OCI-LY1 (cell line): ENCODE measurements around the gene PRG3.
A peak's percentile ranks its signal among the peaks of the same experiment; 100 is the strongest.

Experiments
- H2AFZ ChIP-seq: fragments of 200-600 bp; sonication (generic), shearing (Covaris generic); 2 replicates; pipeline ENCODE4 v1.6.0; 2014; ENCODE audit warnings: antibody characterized with exemption, mild to moderate bottlenecking, low read length
- H3F3A ChIP-seq: fragments of 200-600 bp; sonication (generic), shearing (Covaris generic); 2 replicates; pipeline ENCODE4 v1.6.0; 2014; ENCODE audit warnings: mild to moderate bottlenecking, antibody characterized with exemption, low read length, moderate library complexity; ENCODE audit not compliant: insufficient read depth
- H3K27ac ChIP-seq: fragments of 200-600 bp; sonication (generic); 2 replicates; pipeline ENCODE4 v1.5.1; 2014; ENCODE audit warnings: low read length, mixed run types, mild to moderate bottlenecking, low read depth; ENCODE audit not compliant: poor library complexity, severe bottlenecking
- H3K27me3 ChIP-seq: fragments of 200-600 bp; sonication (generic); 2 replicates; pipeline ENCODE4 v1.6.0; 2014; ENCODE audit warnings: antibody characterized with exemption, mild to moderate bottlenecking, low read length, moderate library complexity; ENCODE audit not compliant: insufficient read depth
- H3K36me3 ChIP-seq: fragments of 200-600 bp; sonication (generic); 2 replicates; pipeline ENCODE4 v1.6.1; 2014; ENCODE audit warnings: mild to moderate bottlenecking, antibody characterized with exemption, low read length, moderate library complexity, mixed read lengths; ENCODE audit not compliant: insufficient read depth
- H3K4me1 ChIP-seq: fragments of 200-600 bp; sonication (generic); 2 replicates; pipeline ENCODE4 v1.5.1; 2014; ENCODE audit warnings: mild to moderate bottlenecking, low read length, moderate library complexity; ENCODE audit not compliant: insufficient read depth, severe bottlenecking
- H3K4me2 ChIP-seq: fragments of 200-600 bp; sonication (generic), shearing (Covaris generic); 2 replicates; pipeline ENCODE4 v1.6.1; 2014; ENCODE audit warnings: low read length
- H3K4me3 ChIP-seq: fragments of 200-600 bp; sonication (generic); 2 replicates; pipeline ENCODE4 v1.5.1; 2014; ENCODE audit warnings: low read length, low read depth, mild to moderate bottlenecking, mixed read lengths; ENCODE audit not compliant: poor library complexity, severe bottlenecking
- H3K79me2 ChIP-seq: fragments of 200-600 bp; shearing (Covaris generic); 2 replicates; pipeline ENCODE4 v1.6.1; 2016; ENCODE audit warnings: mixed run types, low read length, mixed read lengths; ENCODE audit not compliant: insufficient read depth
- H3K9ac ChIP-seq: fragments of 200-600 bp; sonication (generic), shearing (Covaris generic); 2 replicates; pipeline ENCODE4 v1.6.1; 2014; ENCODE audit warnings: mild to moderate bottlenecking, low read length, mixed read lengths
- H3K9me2 ChIP-seq: fragments of 200-600 bp; sonication (generic), shearing (Covaris generic); 2 replicates; pipeline ENCODE4 v1.6.1; 2014; ENCODE audit warnings: low read depth, mild to moderate bottlenecking, low read length, mixed read lengths
- H3K9me3 ChIP-seq: fragments of 200-600 bp; shearing (Covaris generic); 2 replicates; pipeline ENCODE4 v1.6.1; 2014; ENCODE audit warnings: low read length, mixed read lengths
- H4K20me1 ChIP-seq: fragments of 200-600 bp; sonication (generic), shearing (Covaris generic); 2 replicates; pipeline ENCODE4 v1.6.0; 2016; ENCODE audit warnings: mild to moderate bottlenecking, low read length; ENCODE audit not compliant: insufficient read depth
- EZH2 ChIP-seq: fragments of 200-600 bp; sonication (generic), shearing (Covaris generic); IDR thresholded peaks from 2 replicates; pipeline ENCODE4 v1.8.0; 2017; ENCODE audit warnings: borderline replicate concordance, mixed run types, mild to moderate bottlenecking, antibody characterized with exemption, low read length, moderate library complexity, mixed read lengths
- TF ChIP-seq, protein P1 (sequence below): fragments of 200-600 bp; sonication (generic), shearing (Covaris generic); IDR thresholded peaks from 2 replicates; pipeline ENCODE4 v1.5.1; 2017; ENCODE audit warnings: mild to moderate bottlenecking, antibody characterized with exemption, low read length, moderate library complexity, mixed read lengths

PRG3 gene

DNA sequence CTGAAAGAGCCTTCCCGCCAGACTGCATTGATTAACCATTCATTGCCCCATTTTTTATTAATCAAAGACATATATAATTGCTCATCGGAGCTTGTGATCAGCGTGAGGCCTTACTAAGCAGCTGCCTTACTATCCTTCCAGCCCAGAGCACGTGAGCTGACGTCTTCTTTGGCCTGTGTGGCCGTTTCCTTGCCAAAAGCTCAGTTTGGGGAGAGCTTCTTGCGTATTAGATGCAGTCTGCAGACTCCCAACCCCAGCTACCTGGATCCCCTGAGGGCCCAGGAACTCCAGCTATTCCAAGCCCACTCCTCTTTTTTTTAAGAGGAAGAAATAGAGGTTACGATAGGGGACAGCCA is 46.8 kb upstream of the PRG3 start:
- Histone ChIP-seq H3K9me3 (no peaks in the 10 kb centered on the region), H3K4me1 (peaks cover 37% of the 10 kb centered on the region), H3K36me3 (peaks cover 35% of the 10 kb centered on the region), H3K4me2 (no peak overlapping the region), H3F3A (no peaks in the 10 kb centered on the region), H3K27ac (no peak overlapping the region), H4K20me1 (no peaks in the 10 kb centered on the region), H3K27me3 (no peaks in the 10 kb centered on the region), H3K9me2 (no peaks in the 10 kb centered on the region), H3K79me2 (peaks cover 13% of the 10 kb centered on the region), H3K9ac (no peak overlapping the region; the same call in 1 of the 2 replicates), H2AFZ (no peak overlapping the region), H3K4me3 (no peak overlapping the region)
- no peak for TF ChIP-seq EZH2
- TF ChIP-seq, protein P1, sequence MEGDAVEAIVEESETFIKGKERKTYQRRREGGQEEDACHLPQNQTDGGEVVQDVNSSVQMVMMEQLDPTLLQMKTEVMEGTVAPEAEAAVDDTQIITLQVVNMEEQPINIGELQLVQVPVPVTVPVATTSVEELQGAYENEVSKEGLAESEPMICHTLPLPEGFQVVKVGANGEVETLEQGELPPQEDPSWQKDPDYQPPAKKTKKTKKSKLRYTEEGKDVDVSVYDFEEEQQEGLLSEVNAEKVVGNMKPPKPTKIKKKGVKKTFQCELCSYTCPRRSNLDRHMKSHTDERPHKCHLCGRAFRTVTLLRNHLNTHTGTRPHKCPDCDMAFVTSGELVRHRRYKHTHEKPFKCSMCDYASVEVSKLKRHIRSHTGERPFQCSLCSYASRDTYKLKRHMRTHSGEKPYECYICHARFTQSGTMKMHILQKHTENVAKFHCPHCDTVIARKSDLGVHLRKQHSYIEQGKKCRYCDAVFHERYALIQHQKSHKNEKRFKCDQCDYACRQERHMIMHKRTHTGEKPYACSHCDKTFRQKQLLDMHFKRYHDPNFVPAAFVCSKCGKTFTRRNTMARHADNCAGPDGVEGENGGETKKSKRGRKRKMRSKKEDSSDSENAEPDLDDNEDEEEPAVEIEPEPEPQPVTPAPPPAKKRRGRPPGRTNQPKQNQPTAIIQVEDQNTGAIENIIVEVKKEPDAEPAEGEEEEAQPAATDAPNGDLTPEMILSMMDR: no peak

DNA sequence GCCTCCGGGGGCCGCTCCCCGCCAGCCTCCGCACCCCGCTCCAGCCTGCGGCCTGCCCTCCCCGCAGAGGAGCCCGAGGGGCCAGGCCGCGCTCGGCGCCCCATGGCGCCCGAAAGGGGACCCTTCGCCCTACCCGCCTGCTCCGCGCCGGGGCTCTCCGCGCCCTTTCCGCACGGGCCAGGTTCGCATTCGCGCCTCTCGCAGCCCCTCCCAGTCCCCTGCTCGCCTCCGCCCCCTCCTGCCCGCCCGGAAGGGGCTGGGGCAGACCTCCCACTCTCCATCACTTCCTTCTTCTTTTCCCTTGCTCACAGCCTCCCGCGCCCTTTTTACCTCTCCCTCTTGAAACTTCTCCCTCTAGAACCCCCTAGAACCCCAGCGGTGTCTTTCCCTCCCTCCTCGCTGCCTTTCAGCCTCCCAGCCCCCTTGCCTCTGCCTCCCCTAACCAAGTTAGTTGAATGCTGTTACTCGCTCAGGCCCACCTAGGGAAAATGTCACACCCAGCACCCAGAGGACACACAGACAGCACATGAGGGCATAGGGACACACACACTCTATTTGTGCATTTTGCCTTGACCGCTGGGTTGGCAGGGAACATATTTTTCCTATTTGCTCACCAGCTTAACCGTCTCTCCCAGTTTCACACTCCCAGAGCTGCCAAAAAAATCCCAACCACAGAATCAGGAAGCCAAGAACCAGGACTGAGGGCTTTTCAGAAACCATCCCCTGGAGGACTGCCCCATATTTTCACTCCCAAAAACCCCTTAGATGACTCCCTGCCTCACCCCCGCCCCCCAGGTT is 46.2 kb upstream of the PRG3 start, which contains the start of gene SLC43A3:
TSS of gene SLC43A3 (minus strand) at position 193 of the 798 bp plus-strand sequence. CDS start 949 bp downstream, outside the sequence.
- no peaks in the 10 kb centered on the region for H3K9me2 ChIP-seq
- no peaks in the 10 kb centered on the region for H4K20me1 ChIP-seq
- peak within 1 kb of the TSS; percentile 79 for H3K4me2 ChIP-seq
- H3K9ac ChIP-seq: peak within 1 kb of the TSS; percentile 94
- H3K4me1 ChIP-seq: peaks cover 37% of the 10 kb centered on the region
- H3K27me3 ChIP-seq: no peaks in the 10 kb centered on the region
- H3K79me2 ChIP-seq: peaks cover 13% of the 10 kb centered on the region
- H3K27ac ChIP-seq: peak within 1 kb of the TSS; percentile 73
- H3K36me3 ChIP-seq: peaks cover 40% of the 10 kb centered on the region
- TF ChIP-seq, protein P1: no peak
- no peak for TF ChIP-seq EZH2
- no peaks in the 10 kb centered on the region for H3F3A ChIP-seq
- no peak within 1 kb of the TSS for H2AFZ ChIP-seq
- no peaks in the 10 kb centered on the region for H3K9me3 ChIP-seq
- H3K4me3 ChIP-seq: peak within 1 kb of the TSS; percentile 87

- Histone ChIP-seq H3K27me3 (no peaks in the 10 kb centered on the region), H3K9ac (peak overlapping the region; percentile 94), H3K27ac (peak overlapping the region; percentile 73), H3K9me2 (no peaks in the 10 kb centered on the region), H3F3A (no peaks in the 10 kb centered on the region), H3K4me3 (peak overlapping the region; percentile 87), H3K79me2 (peaks cover 13% of the 10 kb centered on the region), H3K4me1 (peaks cover 37% of the 10 kb centered on the region), H4K20me1 (no peaks in the 10 kb centered on the region), H2AFZ (no peak overlapping the region), H3K9me3 (no peaks in the 10 kb centered on the region), H3K36me3 (peaks cover 47% of the 10 kb centered on the region), H3K4me2 (peak overlapping the region; percentile 79)
- TF ChIP-seq EZH2: no peak
- TF ChIP-seq, protein P1: no peak
Measured at GRCh38 chr11:57426439-57426928, 45.5 kb upstream of the PRG3 start.
